Stimulated activated CD4-positive, alpha-beta T cell treated with anti-CD3 and anti-CD28 coated beads, Interleukin-1b, Interleukin-23, amount 100 ng/mL, for 1 hour (primary cell): ENCODE results near the gene RNF207.

Experiments used
- DNase-seq, 2 donors: peaks; one replicate each; pipeline ENCODE4 v3.0.0-alpha.2; 2020; ENCODE audit warnings: low read depth in 2 of 2

RNF207 gene, protein sequence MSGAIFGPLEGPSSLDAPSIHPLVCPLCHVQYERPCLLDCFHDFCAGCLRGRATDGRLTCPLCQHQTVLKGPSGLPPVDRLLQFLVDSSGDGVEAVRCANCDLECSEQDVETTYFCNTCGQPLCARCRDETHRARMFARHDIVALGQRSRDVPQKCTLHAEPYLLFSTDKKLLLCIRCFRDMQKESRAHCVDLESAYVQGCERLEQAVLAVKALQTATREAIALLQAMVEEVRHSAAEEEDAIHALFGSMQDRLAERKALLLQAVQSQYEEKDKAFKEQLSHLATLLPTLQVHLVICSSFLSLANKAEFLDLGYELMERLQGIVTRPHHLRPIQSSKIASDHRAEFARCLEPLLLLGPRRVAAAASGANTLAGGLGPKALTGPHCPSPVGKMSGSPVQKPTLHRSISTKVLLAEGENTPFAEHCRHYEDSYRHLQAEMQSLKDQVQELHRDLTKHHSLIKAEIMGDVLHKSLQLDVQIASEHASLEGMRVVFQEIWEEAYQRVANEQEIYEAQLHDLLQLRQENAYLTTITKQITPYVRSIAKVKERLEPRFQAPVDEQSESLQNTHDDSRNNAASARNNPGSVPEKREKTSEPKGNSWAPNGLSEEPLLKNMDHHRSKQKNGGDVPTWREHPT

DNA sequence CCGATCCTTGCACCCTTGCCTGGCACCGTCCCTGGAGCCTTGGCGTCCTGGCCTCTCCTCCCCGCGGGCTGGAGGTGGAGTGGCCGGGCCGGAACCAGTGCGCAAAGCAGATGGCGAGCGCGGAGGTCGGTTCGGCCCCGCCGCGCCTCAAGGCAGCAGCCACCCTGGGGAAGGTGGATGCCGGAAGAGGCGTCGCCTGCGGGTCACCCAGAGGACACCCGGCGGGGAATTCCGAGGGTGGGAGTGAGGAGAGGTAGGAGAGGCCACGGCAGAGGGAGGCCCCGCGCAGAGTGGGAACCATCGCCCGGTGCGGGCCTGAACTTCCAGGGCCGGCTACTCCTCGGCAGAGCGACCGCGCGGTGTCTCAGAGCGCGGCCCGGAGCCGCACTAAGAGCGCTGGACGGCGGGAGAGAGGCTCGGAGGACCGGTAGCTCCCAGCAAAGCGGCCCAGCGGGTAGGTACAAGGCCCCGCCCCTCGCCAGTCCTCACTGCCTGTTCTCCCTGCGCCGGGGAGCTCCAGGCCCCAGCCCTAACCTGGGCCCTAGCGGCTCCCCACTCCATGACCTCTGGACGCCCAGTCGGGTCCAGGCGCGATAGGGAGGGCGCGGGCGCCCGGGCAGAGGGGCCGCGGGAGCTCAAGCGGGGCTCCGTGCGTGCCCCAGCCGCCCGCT, at the start of gene RNF207:
Gene RNF207, plus strand, starts transcription at position 271 of the 671 bp plus-strand sequence. CDS start 417 bp downstream, outside the sequence.
- peak; percentile 32 to 50 for DNase-seq

DNA sequence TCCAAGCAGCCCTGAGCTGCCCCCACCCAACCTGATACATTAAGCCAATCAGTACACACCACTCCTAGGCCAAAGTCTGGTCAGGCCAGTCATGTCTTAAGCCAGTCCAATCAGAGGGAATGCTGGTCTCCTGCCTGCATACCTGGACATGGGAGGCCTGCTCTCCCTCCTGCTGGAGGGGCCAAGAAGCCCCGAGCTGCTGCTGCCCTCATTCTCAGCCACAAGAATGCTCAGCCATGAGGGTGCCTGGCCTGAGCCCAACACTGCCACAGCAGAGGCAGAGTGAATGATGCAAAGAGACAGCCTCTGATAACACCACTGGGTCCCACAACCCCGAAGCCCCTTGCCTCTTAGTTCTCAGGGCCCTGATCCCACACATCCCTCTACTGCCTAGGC, 48.8 kb upstream of the RNF207 start:
- no peak for DNase-seq

DNA sequence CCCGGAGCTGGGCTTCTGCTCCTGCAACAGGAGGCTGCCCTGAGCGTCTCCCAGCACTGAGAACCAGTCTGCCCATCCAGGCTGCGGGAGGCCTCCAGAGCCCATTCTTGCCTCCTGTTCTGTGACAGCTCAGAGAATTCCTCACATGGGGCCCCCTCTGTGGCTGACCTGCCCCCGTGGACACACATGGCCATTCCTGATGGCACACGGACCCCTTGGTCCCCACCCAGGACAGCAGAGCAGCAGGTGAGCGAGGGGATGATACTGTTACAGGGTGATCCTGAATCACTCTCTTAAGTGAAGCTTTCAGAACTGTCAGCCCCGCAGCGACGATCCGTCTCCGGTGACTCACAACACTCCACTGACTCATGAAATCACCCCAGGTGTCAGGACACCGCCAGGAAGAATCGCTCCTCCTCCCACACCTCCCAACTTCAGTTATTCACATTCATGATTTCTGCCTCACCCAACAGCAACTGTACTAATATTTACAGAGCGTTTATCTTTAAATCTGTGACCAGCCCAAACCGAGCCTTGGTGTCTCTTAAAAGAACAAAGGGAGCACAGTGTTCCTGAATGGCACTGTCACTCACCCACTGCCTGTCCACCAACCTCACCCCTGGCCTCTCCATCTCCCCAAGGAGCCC, 48.3 kb upstream of the RNF207 start:
- no peak for DNase-seq

DNA sequence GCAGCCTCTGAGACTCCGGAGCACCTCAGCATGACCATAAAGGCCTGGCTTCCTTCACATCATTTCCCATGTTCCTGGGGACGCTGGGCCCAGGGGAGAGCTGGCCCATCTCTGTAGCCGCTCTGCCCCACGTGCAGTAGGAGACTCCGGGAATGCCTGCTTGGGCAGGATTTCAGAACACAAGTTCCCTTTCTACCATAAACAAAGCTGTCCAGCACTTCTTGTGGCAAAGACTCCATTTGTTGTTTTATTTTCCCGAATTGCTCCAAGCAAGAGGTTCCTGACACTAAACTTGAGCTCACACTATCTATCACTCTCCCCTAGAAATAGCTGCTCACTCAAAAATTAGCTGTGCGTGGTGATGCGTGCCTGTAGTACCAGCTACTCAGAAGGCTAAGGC, 47.7 kb upstream of the RNF207 start:
- no peak for DNase-seq

DNA sequence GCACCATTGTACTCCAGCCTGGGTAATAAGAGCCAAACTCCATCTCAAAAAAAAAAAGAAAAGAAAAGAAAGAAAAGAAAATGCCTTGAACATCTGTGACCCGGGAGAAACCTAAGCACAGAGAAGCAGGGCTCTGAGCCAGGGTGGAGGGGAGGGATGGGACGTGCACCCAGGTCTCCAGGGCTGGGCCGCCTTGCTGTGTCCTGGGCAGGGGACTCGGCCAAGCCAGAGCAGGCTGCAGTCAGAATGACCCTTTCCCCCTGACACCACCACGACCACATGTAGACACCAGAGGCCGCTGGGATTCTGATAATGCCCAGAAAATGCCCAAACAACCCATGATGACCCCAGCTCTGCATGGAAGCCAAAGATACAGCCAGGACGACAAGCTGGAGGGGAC, 43.6 kb upstream of the RNF207 start:
- DNase-seq, result no peak

DNA sequence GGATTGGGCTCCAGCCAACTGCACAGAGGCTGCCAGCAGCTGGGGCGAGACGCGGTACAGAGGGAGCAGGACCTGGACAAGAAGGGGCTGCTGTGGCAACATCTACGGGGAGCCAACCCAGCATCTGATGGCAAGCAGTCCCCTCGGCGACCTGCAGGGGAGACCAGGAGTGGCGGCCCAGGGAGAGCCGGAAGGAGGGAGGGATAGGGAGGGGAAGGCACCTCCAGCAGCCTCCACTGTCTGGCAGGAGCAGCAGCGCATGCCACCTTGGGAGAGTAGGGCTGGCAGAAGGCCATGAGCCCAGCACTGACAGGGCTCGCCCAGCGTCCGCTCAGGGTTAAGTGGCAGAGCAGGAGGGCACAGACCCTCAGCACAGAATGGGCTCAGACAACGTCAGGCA, 43.1 kb upstream of the RNF207 start:
- no peak for DNase-seq

DNA sequence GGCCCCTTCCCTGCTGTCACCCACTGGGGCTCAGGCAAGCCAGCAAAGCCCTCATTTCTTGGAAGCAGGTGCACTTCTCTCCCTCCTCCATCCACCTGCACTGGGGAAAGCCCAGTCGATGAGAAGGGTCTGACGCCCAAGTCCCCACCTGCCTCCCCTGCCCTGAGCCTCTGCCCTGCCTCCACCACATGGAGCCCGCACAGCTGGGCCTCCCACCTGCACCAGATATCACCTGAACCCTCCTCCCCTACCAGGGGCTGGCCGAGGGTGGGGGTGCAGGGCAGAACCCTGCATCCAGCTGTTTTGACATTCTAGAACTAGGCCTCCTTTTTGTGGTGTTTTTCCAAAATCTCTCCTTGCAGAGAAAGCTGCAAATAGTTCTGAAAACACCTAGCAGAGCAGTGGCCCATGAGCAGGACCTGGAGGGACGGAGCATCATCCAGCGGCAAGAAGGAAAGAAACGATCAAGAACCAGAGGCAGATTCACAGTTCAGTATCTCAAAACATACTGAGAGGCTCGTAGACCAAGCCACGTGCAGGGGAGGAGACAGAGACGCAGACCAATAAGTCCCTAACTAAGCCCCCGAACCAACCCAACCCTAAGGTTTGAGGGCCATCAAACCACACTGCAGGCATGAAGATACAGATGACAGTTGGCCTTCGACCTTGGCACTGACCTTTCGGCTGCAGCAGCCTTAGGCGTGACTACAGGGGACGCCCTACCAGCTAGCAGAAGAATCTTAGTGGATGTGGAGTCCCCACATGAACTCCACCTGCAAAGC, 42.5 kb upstream of the RNF207 start:
- DNase-seq, result no peak

DNA sequence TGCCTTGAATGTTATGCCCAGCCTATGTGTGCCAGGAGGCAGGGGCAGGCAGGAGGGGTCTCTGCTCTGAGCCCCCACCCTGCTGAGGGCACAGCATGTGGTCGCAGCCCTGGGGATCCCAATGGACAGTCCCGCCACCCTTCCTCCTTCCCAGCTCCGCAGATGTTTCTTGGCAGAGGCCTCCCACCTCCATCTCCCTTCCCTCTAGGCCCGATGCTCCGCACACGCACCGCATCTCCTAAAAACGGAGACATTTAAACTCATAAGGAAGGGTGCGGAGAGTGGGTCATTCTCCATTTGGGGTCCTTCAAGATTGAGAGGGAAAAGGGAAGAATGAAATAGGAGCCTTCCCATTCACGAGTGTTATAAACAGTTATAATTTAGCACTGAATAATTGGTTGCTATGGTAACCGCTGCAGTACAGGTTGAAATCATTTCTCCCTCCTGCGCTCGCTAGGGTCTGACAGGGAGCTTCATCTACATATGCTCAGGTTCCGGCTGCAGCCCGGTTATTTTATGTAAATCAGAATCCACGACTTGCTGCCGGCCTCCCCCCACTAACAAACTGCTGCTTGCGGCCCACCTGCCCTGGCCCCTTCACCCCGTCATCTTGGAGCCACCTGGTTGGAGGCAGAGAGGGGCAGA, 41.8 kb upstream of the RNF207 start:
- no peak for DNase-seq

DNA sequence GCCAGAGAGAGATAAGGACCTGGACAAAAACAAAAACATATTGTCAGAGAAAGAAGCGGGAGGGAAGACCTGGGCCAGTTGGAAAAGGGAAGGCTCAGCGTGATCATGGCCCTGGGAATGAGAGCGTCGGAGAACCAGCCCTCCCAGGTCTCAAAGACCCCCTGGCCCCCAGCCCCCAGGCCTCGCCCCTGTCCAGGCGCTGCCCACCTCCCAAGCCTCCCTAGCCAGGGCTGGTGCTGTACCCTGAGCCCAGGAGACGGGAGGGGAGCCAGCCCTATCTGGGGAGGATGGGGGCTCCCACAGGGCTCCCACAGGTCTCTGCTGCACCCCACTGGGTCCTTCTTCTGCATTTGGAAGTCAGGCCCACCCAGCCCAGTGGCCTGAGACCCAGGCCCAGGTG, 40.9 kb upstream of the RNF207 start:
- no peak for DNase-seq

DNA sequence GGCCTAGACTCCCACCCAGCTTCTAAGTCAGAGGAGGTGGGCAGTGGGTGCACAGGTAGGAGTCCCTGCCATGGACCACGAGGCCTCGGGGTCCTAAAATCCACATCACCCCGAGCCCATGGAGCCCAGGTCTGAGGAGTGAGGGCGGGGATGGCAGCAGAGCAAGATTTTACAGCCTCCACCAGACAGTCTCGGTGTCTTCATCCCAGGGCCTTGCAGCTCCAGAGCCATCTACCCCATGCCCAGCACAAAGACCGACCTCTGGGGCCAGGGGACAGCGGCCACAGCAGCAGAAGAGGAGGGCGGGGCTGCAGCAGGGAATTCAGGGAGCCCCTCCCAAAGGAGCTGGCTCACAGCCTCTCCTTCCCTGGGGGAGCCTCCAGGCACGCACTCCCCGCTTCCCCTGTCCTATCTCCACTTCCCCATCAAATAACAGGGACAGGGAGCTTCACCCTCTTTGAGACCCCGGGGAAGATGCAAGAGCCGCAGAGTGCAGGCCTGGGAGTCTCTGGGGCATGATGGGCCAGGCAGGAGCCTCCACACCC, 40.4 kb upstream of the RNF207 start:
- DNase-seq, result no peak

DNA sequence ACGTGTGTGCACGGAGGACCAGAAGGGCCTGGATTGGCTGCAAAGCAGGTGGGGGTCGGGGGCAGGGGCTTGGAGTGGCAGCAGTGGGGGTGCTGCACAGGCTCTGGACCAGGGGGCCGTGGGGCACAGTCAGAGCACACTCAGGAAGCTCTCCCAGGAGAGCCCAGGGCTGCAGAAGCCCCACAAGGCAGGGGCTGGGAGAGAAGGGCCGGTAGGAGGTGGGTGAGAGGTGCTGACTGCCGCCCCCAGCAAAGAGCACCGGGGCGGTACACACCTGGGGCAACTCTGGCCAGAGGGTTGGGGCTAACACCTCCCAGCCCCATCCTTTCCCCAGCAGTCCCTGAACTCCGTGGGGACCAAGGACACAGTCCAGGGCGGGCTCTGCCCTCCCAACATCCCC, 39.7 kb upstream of the RNF207 start:
- no peak for DNase-seq

DNA sequence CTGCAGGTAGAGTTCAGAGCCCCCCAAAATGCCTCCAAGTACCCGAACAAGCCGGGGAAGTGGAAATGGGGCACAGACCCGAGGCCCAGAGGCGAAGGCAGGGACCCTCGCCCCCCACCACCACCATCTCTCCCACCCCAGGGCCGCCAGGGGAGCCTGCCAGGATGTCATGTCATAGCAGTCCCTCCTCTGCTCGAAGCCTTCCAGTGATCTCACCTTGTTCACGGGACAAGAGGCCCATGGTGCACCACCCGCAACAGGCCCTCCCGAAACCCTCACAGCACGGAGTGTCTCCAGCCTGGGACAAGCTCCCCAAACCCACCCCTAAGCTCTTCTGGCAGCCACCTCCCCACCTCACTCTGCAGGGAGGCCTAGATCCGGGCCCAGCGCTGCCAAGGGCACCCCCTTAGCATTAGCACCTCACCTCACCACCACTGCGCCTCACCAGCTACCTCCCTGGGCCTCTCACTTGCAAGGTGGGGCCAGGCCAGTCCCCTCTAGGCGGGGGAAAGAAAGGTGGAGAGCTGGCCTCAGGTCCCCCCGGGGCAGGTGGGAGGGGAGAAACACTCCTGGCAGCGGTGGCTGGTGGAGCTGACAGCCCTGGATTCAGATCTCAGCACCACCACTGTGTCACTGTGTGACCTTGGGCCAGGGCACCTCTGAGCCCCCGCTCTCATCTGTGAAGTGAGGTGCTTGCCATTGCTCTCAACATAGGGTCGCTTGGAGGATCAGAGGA, 39.1 kb upstream of the RNF207 start:
- DNase-seq, result no peak

DNA sequence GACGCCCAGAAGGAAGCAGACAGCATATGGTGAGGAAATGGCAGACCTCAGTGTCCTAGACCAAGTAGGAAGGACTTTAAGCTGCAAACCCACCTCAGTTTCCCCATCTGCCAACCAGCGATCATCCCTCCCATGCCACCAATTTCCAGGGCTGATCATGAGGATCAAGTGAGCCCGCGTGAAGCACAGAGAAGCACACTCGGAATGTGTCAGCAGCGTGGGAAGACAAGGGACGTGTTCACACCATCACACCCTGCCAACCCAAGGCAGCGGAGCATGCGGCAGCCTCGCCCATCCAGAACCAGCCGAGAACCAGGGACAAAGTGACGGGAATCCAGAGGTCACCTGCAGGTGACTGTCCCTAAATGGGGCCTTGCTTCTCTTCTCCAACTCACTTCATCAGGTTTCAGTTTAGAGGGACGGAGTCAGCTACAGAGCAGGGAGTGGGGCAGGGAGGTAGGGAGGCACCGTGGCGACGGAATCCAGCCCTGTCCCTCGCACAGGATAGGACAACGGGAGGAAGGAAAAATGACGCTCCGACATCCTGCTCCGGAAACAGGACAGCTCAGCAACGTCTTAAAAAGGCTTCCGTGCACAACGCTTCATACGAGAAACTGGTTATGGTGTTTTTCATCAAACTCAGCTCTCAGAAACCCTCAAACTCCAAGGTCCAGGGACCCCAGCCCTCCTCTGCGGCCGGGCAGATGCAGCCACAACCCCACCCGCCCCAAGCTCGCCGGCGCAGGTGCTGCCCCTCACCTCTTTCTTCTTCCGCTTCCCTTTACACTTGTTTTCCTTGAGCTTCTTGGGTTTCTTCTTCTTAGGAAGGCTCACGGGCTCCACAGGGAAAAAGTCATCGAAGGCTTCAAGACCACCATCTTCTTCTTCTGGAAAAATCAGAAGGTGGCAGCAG, 38.3 kb upstream of the RNF207 start:
- no peak for DNase-seq

DNA sequence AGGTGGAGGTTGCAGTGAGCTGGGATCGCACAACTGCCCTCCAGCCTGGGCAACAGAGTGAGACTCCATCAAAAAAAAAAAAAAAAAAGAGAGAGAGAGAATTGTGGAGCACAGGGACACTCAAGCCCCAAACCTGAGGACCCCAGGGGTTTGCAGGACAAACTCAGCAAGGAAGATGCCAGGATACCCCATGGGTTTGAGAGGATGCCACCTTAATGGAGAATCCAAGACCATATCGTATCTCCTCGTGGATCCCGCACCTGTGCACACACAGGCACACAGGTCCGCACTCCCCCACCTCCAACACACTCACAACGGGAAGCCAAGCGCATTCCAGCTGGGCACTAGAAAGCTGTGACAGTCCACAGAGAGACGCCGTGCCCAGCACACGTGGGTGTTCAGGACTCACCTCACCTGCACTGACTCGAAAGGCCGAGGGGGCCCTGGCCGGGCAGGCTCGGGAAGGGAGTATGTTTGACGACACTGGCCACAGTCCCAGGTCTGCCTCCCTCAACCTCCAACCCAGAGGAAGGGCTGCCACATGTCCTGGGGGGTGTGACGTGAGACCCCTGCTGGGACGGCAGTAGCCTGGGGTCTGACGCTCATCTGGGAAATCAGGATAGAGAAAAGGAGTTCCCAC, 36.9 kb upstream of the RNF207 start:
- DNase-seq, result no peak

DNA sequence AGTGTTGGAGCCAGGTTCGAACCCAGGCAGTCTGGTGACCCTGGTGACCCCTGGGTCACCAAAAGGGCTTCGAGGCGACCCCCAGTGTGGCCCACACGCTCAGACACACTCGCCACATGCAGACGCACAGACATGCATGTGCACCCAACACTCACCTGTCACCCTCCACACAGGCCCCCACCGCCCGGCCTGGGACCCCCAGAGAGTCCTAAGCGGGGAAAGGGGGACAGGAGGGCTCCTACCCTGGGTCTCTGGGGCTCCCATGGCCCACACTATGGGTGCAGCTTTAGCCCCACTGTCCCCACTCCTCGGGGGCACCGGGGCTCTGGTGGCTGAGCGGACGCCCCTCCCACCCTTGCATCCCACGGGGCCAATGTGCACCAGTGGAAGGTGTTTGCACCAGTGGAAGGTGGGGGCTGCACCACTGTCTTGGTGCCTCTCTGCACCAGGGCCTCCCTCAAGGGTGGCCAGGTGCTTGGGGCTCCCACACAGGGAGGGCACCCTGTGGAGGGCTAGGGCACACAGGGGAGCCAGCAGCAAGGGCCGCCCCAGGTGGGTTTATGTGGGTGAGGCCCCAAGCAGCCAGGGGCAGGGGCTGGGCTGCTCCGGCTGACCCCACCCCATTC, 35.7 kb upstream of the RNF207 start:
- no peak for DNase-seq

DNA sequence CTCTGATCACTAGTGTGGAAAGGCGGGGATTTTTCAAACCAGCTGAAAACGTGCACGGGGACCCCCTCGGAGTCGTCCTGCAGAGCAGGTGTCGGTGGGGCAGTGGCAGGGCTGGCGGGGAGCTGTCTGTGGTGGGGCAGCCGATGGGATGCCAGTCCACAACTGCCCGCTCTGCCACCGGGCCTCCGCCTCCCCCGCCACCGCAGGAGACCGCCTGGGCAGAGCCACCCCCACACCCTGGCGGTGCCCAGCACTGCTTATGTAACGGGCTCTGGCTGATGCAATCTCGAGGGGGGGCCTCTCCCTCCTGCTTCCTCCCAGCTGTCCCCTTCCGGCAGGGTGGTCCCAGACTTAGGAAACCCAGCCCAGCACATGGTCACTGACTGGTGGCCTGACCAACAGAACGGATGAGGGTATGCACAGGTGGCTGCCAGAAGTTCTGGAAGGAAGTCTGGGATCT, 35.1 kb upstream of the RNF207 start:
- no peak for DNase-seq

DNA sequence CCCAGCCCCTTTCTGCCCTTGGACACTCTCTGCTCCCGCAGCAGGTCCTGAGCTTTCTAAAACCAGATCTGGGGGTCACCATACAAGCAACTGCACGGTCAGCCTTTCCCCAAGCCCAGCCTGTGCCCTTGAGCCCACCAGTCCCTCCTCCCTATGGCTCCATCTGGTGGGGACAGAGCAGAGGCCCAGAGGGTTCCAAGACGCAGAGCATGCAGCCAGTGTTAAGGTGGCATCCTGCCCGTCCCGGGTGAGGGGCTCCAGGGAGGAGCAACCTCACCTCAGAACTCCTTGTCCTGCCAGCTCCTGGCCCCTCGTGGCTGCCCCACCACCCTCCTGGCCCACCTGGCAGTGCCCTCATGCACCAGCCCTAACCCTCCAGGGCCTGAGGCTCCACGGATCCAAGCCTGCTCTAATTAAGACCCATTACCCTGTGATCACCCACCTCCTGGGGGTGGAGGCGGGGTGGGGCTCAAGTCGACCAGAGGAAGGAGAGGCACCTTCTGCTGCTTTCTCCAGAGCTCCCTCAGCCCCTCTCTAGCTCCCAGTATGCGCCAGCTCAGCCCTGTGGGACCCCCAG, 34.3 kb upstream of the RNF207 start:
- DNase-seq, result no peak

DNA sequence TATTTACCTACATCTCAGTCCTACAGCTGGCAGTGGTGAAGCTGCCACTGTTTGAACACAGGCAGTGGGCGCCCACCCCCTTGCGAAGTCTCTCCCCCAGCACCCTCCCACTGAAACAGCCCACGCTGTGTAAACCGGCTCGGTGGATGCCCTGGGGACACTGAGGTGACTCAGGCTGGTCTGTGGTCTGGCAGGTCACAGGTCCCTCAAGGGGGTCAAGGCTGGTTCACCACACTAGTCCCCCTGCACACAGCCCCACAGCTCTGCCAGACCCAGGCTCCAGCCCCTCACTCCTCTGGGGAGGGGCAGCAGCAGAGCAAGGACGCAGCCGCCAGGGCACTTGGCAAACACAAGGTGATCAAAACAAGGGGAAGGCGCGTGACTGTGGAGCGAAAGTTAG, 33.4 kb upstream of the RNF207 start:
- no peak for DNase-seq
